IMR-90 (cell line): ENCODE results near the gene ERC2. TPM values are rescaled to one million over a fixed set of nuclear protein-coding genes. Genes with fewer than 3 reads are reported as not detected.

Experiments used
- ATAC-seq: fragments of 200-7000 bp; cut with Tn5 transposase; 2 replicates; pipeline ENCODE4 v1.9.1; 2020; ENCODE audit warnings: low read depth, mild to moderate bottlenecking, moderate library complexity
- BruUV-seq: library from RNA; stranded (reverse); fragments of 400-500 nt; replicated peaks from 2 replicates; lab custom pipeline; 2021; lab: Mats Ljungman, UMichigan
- CTCF ChIA-PET: fragments of 300-600 bp; formaldehyde crosslinking; extraction: SDS; loops from one replicate; lab custom pipeline; 2021; ENCODE audit warnings: antibody characterized with exemption; lab: Yijun Ruan, JAX
- POLR2A ChIA-PET: fragments of 300-600 bp; sonication (Branson Sonifier 250); formaldehyde crosslinking; loops from one replicate; lab custom pipeline; 2022; ENCODE audit warnings: antibody characterized with exemption; ENCODE audit not compliant: unreplicated experiment; lab: Charles Lee
- DNase-seq: peaks from one replicate; pipeline ENCODE4 v3.0.0; 2013
- H2AFZ ChIP-seq: replicated peaks from 2 replicates; pipeline ENCODE3; 2013; ENCODE audit warnings: low read length, mild to moderate bottlenecking; ENCODE audit not compliant: poor library complexity
- H2AK5ac ChIP-seq: 2 replicates; pipeline ENCODE4 v1.6.1; 2013; ENCODE audit warnings: low read depth, low read length, inconsistent platforms
- H2AK9ac ChIP-seq: replicated peaks from 2 replicates; pipeline ENCODE3; 2013; ENCODE audit warnings: mild to moderate bottlenecking, low read depth, low read length, moderate library complexity; ENCODE audit not compliant: poor library complexity
- H2BK120ac ChIP-seq: 2 replicates; pipeline ENCODE4 v1.6.1; 2013; ENCODE audit warnings: low read depth, low read length, inconsistent platforms
- H2BK15ac ChIP-seq: 3 replicates; pipeline ENCODE4 v1.6.1; 2013; ENCODE audit warnings: low read depth, low read length, inconsistent platforms
- H2BK20ac ChIP-seq: 2 replicates; pipeline ENCODE4 v1.6.1; 2013; ENCODE audit warnings: low read depth, mild to moderate bottlenecking, inconsistent platforms, low read length, moderate library complexity
- H2BK5ac ChIP-seq: 2 replicates; pipeline ENCODE4 v1.6.1; 2013; ENCODE audit warnings: mild to moderate bottlenecking, low read depth, low read length, inconsistent platforms; ENCODE audit not compliant: poor library complexity, severe bottlenecking
- H3K14ac ChIP-seq: replicated peaks from 2 replicates; pipeline ENCODE4 v1.6.1; 2013; ENCODE audit warnings: low read depth, low read length, inconsistent platforms
- H3K18ac ChIP-seq: 2 replicates; pipeline ENCODE4 v1.6.1; 2013; ENCODE audit warnings: low read depth, low read length, control low read depth
- H3K23ac ChIP-seq: 2 replicates; pipeline ENCODE4 v1.6.1; 2013; ENCODE audit warnings: low read depth, low read length, inconsistent platforms
- H3K27ac ChIP-seq: 2 replicates; pipeline ENCODE4 v1.5.1; 2013; ENCODE audit warnings: mild to moderate bottlenecking, control low read depth, low read length; ENCODE audit not compliant: insufficient read depth
- H3K27me3 ChIP-seq: 2 replicates; pipeline ENCODE4 v1.6.1; 2013; ENCODE audit warnings: low read length; ENCODE audit not compliant: control insufficient read depth, insufficient read depth
- H3K36me3 ChIP-seq: 2 replicates; pipeline ENCODE4 v1.6.1; 2013; ENCODE audit warnings: low read length, mixed read lengths; ENCODE audit not compliant: control insufficient read depth, insufficient read depth
- H3K4ac ChIP-seq: 2 replicates; pipeline ENCODE4 v1.6.1; 2013; ENCODE audit warnings: low read depth, low read length, inconsistent platforms
- H3K4me1 ChIP-seq: 2 replicates; pipeline ENCODE4 v1.6.1; 2013; ENCODE audit warnings: low read length, mixed read lengths; ENCODE audit not compliant: control insufficient read depth, insufficient read depth
- H3K4me2 ChIP-seq: 2 replicates; pipeline ENCODE4 v1.6.1; 2013; ENCODE audit warnings: low read depth, mild to moderate bottlenecking, control low read depth, low read length, moderate library complexity
- H3K4me3 ChIP-seq: 2 replicates; pipeline ENCODE4 v1.5.1; 2013; ENCODE audit warnings: low read depth, mild to moderate bottlenecking, control low read depth, low read length, moderate library complexity; ENCODE audit not compliant: insufficient read depth
- H3K56ac ChIP-seq: 2 replicates; pipeline ENCODE4 v1.6.1; 2013; ENCODE audit warnings: low read length, inconsistent platforms; ENCODE audit not compliant: insufficient read depth; ENCODE audit errors: extremely low read depth
- H3K79me1 ChIP-seq, 2 experiments: 2 replicates each; pipeline ENCODE4 v1.6.1; 2013; ENCODE audit warnings: low read length in 2 of 2, inconsistent platforms in 1 of 2, low read depth in 1 of 2
- H3K9ac ChIP-seq: 2 replicates; pipeline ENCODE4 v1.6.1; 2013; ENCODE audit warnings: low read depth, low read length, control low read depth
- H3K9me1 ChIP-seq: 2 replicates; pipeline ENCODE4 v1.6.1; 2013; ENCODE audit warnings: low read length, inconsistent platforms; ENCODE audit not compliant: insufficient read depth
- H3K9me3 ChIP-seq: 2 replicates; pipeline ENCODE4 v1.6.1; 2013; ENCODE audit warnings: low read length; ENCODE audit not compliant: control insufficient read depth, insufficient read depth
- H4K20me1 ChIP-seq: 2 replicates; pipeline ENCODE4 v1.6.1; 2013; ENCODE audit warnings: low read length, inconsistent platforms; ENCODE audit not compliant: insufficient read depth
- H4K5ac ChIP-seq: 2 replicates; pipeline ENCODE4 v1.6.1; 2013; ENCODE audit warnings: mild to moderate bottlenecking, low read depth, low read length, control low read depth
- H4K8ac ChIP-seq, 2 experiments: 2 replicates each; pipeline ENCODE4 v1.6.1; 2013; ENCODE audit warnings: low read depth in 2 of 2, low read length in 2 of 2, control low read depth in 1 of 2, inconsistent platforms in 1 of 2
- H4K91ac ChIP-seq: 2 replicates; pipeline ENCODE4 v1.6.1; 2013; ENCODE audit warnings: low read depth, low read length, inconsistent platforms; ENCODE audit not compliant: insufficient read depth
- MAFK ChIP-seq: IDR thresholded peaks from 2 replicates; pipeline ENCODE4 v1.6.1; 2012; ENCODE audit warnings: low read depth, low read length, improper control_type of control experiment
- MAZ ChIP-seq: IDR thresholded peaks from 2 replicates; pipeline ENCODE4 v1.6.1; 2012; ENCODE audit warnings: low read depth, mild to moderate bottlenecking, low read length, improper control_type of control experiment, moderate library complexity, borderline replicate concordance
- RAD21 ChIP-seq: IDR thresholded peaks from 2 replicates; pipeline ENCODE4 v1.6.1; 2012; ENCODE audit warnings: low read length, improper control_type of control experiment
- RFX5 ChIP-seq: IDR thresholded peaks from 2 replicates; pipeline ENCODE4 v1.8.0; 2012; ENCODE audit warnings: low read depth, mild to moderate bottlenecking, low read length, moderate library complexity
- SMC3 ChIP-seq: fragments of 150-350 bp; IDR thresholded peaks from 2 replicates; pipeline ENCODE4 v1.6.1; 2016; ENCODE audit warnings: low read depth, mild to moderate bottlenecking, antibody characterized with exemption, low read length, moderate library complexity
- WGBS, 2 experiments: methylation state at CpG; one replicate each; pipeline versions ENCODE4 v1.1.5 to v1.1.7; 2013; ENCODE audit warnings: missing lambda C conversion rate in 2 of 2; ENCODE audit not compliant: insufficient read length in 1 of 2; ENCODE audit errors: extremely low coverage in 2 of 2; 5-methylcytosine and 5-hydroxymethylcytosine counted together
- dilution Hi-C: fragments of 300-500 bp; cut with HindIII; formaldehyde crosslinking; loops from one replicate; pipeline ENCODE4 v1.14.3; 2018; ENCODE audit warnings: low sequenced_read_pairs; ENCODE audit not compliant: unreplicated experiment
- in situ Hi-C: fragments of 300-500 bp; cut with MboI; formaldehyde crosslinking; loops from 3 replicates; pipeline ENCODE4 v1.14.3; 2019; ENCODE audit warnings: low sequenced_read_pairs, inconsistent platforms, mixed read lengths
- intact Hi-C: fragments of 100-400 bp; cut with micrococcal nuclease; formaldehyde crosslinking; loops from 2 replicates; pipeline ENCODE4 v1.10.0; 2022
- polyA plus RNA-seq, 3 experiments: library from polyadenylated mRNA; depleted of rRNA; stranded (reverse); fragments of >200 nt; gene quantifications; 2 replicates each; pipeline ENCODE4 v1.2.3, GENCODE V29; 2012; ENCODE audit warnings: low replicate concordance in 1 of 3
- total RNA-seq: library from RNA; depleted of rRNA; stranded (reverse); fragments of >200 nt; gene quantifications from 2 replicates; pipeline ENCODE4 v1.2.3, GENCODE V29; 2012

Gene ERC2
- total and polyA plus RNA-seq, 2 of the 4 experiments (the other 2 are of a cell fraction) = 0.17 to 0.18 TPM

DNA sequence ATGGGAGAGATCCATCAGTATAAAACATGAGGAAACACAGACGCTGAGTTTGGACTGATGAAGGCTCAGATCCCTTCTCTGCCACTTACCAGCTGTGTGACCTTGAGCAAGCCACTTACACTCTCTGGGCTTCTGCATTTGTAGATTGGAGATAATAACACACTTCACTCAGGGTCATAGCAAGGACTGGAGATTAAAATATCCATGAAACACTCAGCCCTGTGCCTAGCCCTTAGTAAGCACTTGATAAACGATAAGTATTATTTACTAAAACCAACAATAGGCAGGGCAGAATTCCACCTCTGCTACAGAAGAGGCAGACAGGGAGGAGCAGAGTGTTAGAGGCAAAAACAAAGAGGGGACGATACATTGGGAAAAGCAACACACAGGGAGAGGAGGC lies 560.7 kb downstream of the ERC2 start:
- H3K4me1 ChIP-seq = no peaks in the 10 kb centered on the region
- H2AK9ac ChIP-seq = no peak overlapping the region
- BruUV-seq = no TSS peak
- intact Hi-C loops (no loop called here), in situ Hi-C loops (no loop called here), dilution Hi-C loops (no loop called here)
- ChIA-PET CTCF (no interaction called here), POLR2A (no interaction called here)
- H2AK5ac ChIP-seq = no peak overlapping the region
- H2BK5ac ChIP-seq = no peak overlapping the region
- H4K8ac ChIP-seq = no peak overlapping the region
- no peak for ATAC-seq
- H3K14ac ChIP-seq = no peak overlapping the region
- H3K18ac ChIP-seq = no peak overlapping the region
- H3K4me2 ChIP-seq = no peak overlapping the region
- TF ChIP-seq MAZ (no peak), RFX5 (no peak), RAD21 (no peak), MAFK (no peak), SMC3 (no peak)
- no peaks in the 10 kb centered on the region for H3K36me3 ChIP-seq
- H4K20me1 ChIP-seq = no peaks in the 10 kb centered on the region
- no peak overlapping the region for H3K9ac ChIP-seq
- no peak overlapping the region for H3K56ac ChIP-seq
- H2BK20ac ChIP-seq = no peak overlapping the region
- H3K4ac ChIP-seq = no peak overlapping the region
- no peak overlapping the region for H3K4me3 ChIP-seq
- no peaks in the 10 kb centered on the region for H3K9me3 ChIP-seq
- H2BK120ac ChIP-seq = no peak overlapping the region
- no peaks in the 10 kb centered on the region for H3K79me1 ChIP-seq
- no peak overlapping the region for H4K5ac ChIP-seq
- no peak for DNase-seq
- no peak overlapping the region for H4K91ac ChIP-seq
- WGBS, 2 experiments = 80% methylated on average over 1 of the region's 3 CpGs; no CpG with 5 or more reads in 1 of the 2 experiments
- no peak overlapping the region for H3K27ac ChIP-seq
- no peak overlapping the region for H2AFZ ChIP-seq
- H3K27me3 ChIP-seq = peaks cover 3% of the 10 kb centered on the region
- H3K23ac ChIP-seq = no peak overlapping the region
- no peaks in the 10 kb centered on the region for H3K9me1 ChIP-seq
- H2BK15ac ChIP-seq = no peak overlapping the region
